Heart left ventricle (tissue), 13 donors: ENCODE data around the gene COL20A1.

Experiments used
- POLR2A ChIP-seq, 2 donors: fragments of 450-650 bp; IDR thresholded peaks; one replicate each; pipeline ENCODE4 v1.6.1; 2017; ENCODE audit warnings: antibody characterized with exemption in 2 of 2, mild to moderate bottlenecking in 2 of 2, moderate library complexity in 2 of 2
- TF ChIP-seq, protein P1 (sequence below), 12 donors: fragments of 200-600 bp; sonication (generic) in 4 of 12; IDR thresholded peaks; one replicate each; pipeline versions ENCODE4 v1.5.0 to v1.8.0; 2018 to 2022; ENCODE audit warnings: antibody characterized with exemption in 12 of 12, mild to moderate bottlenecking in 5 of 12
- donor health status: ischemic (EF 13 %, LVEDD 7.1; RV severe dilation, severe dysfunction).
- donor health status: DM: no; HTN: yes; CAD: no.
- donor health status: DM: no; HTN: no; CAD: no.
- donor health status: ischemic (EF 25% LVEDD 6.9; RV normal size, moderate dysfunction).
- donor health status: ischemic (EF 25% LVEDD 5.7; RV mildly dilated, moderate dysfunction).
- donor health status: ischemic (EF 35%, LVEDD 5.7; RV mildly dilated, moderate dysfunction).
- donor health status: nonischemic (EF 11% LVEDD 7.7; RV severe dilation, severe dysfunction).
- donor health status: DM: yes; HTN: yes; CAD: no.
- donor health status: PGD.
- donor health status: ischemic (EF 29% LVEDD 5.4; RV normal size, mild dysfunction).
- donor health status: nonischemic (EF 23%, LVEDD 6.1; RV moderate dilation, normal function).

DNA sequence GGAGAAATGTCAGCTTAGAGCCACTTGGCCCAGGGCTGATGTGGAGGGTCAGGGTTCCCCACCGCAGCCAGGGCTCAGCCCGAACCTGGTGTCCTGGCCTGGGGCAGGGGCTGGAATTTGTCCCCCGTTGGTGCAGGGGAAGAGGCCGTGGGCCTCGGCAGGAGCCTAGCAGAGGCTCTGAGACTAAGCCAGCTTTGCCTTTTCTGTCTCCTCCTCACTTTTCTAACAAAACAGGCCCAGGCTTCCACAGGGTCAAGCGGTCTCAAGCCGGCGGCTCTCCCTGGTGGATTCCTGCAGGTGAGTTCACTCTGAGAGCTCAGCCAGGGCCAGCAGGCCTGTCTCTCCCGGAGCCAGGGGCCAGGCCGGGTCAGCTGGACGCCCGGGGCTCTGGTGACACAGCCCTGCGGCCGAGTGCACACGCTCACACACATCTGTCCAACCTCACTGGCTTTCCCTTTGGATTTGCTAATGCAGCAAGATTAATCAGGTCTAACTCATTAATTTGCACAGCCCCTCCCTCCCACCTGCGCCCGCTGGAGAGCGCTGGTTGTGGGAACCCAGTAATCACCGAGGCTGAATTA lies 71.1 kb downstream of the COL20A1 start:
- TF ChIP-seq, protein P1, sequence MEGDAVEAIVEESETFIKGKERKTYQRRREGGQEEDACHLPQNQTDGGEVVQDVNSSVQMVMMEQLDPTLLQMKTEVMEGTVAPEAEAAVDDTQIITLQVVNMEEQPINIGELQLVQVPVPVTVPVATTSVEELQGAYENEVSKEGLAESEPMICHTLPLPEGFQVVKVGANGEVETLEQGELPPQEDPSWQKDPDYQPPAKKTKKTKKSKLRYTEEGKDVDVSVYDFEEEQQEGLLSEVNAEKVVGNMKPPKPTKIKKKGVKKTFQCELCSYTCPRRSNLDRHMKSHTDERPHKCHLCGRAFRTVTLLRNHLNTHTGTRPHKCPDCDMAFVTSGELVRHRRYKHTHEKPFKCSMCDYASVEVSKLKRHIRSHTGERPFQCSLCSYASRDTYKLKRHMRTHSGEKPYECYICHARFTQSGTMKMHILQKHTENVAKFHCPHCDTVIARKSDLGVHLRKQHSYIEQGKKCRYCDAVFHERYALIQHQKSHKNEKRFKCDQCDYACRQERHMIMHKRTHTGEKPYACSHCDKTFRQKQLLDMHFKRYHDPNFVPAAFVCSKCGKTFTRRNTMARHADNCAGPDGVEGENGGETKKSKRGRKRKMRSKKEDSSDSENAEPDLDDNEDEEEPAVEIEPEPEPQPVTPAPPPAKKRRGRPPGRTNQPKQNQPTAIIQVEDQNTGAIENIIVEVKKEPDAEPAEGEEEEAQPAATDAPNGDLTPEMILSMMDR (IDR thresholded peaks at IDR 0.05): no peak
- TF ChIP-seq POLR2A (IDR thresholded peaks at IDR 0.05): no peak
